Keratinocyte (primary cell): ENCODE results near the gene PPM1J.

ENCODE experiments used
- CTCF ChIP-seq, 3 experiments: IDR thresholded peaks in 1 of 3; conservative IDR thresholded peaks in 1 of 3; optimal IDR thresholded peaks in 1 of 3; 2 replicates in 2 of 3; 3 replicates in 1 of 3; pipeline versions ENCODE3 to v1.5.1; 2011; ENCODE audit warnings: low read length in 3 of 3, mild to moderate bottlenecking in 3 of 3, moderate library complexity in 2 of 3, control low read depth in 1 of 3, inconsistent platforms in 1 of 3; ENCODE audit not compliant: insufficient read depth in 2 of 3; ENCODE audit errors: extremely low read depth in 1 of 3
- EZH2 ChIP-seq: IDR thresholded peaks from one replicate; pipeline ENCODE4 v1.6.1; 2012; ENCODE audit warnings: inconsistent platforms, mild to moderate bottlenecking, low read length, moderate library complexity

DNA sequence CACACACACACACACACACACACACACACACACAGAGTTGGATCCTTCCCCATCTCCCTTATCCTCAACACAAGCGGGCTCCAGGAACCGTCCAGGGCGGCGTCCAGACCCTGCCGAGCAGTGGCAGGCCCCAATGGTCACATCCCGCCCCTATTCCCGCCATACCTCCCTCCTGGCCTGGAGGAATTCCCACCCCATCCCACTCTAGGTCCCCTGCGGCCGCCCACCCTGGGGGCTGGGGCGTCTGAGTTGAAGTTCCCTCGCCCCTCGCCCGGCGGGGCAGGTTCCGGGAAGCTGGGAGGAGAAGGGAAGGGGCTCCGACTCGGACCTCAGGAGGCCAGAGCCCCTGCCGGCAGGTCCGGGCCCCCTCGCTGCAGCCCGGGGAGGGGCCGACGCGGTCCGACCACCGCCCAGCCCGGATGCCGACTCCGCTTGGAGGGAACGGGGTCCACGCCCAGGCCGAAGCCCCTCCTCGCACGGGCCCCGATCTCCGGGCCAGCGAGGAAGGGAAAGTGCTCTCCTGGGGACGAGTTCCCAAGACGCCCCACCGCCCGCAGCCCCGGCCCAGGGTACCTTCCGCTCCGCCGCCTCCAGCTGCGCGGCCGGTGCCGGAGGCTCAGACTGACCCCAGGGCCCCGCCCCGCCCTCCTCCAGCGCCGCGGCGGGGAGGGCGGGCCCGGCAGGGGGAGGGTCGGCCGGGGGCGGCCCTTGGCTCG, 8.5 kb downstream of the PPM1J start, which contains the start of gene RHOC:
- TF ChIP-seq CTCF (optimal IDR thresholded peaks at IDR 0.05 in 1 of 3, IDR thresholded peaks at IDR 0.05 in 1 of 3, conservative IDR thresholded peaks at IDR 0.05 in 1 of 3; ENCODE audit: extremely low read depth in 1 of 3, insufficient read depth in 2 of 3, low read length in 3 of 3) (no peak), EZH2 (no peak)
